Body of pancreas (tissue), 4 donors: ENCODE measurements around the gene RAB6D. TPM values are rescaled to one million over a fixed set of nuclear protein-coding genes. Genes with fewer than 3 reads are reported as not detected.
"Not testable (repeated sequence)": the region's sequence is repeated elsewhere in the genome, so short reads cannot be mapped to it uniquely, and the experiment has no call there.

Source experiments
- ATAC-seq: fragments of 150-250 bp; one replicate; pipeline ENCODE4 v1.9.1; 2016
- DNase-seq, 4 donors: peaks; one replicate each; pipeline ENCODE4 v3.0.0-alpha.2; 2019
- H3K27ac ChIP-seq, 4 donors: fragments of 200-600 bp; sonication (generic); 1 replicate in 3 of 4; 2 replicates in 1 of 4; pipeline versions ENCODE4 v1.5.1 to v1.6.1; 2016 to 2019; ENCODE audit warnings: mild to moderate bottlenecking in 1 of 4, mixed read lengths in 1 of 4, moderate library complexity in 1 of 4
- H3K27me3 ChIP-seq, 2 donors: fragments of 200-600 bp; sonication (generic); one replicate each; pipeline ENCODE4 v1.6.0; 2016; ENCODE audit warnings: mild to moderate bottlenecking in 1 of 2
- H3K36me3 ChIP-seq, 2 donors: fragments of 200-600 bp; sonication (generic); replicated peaks in 1 of 2; 2 replicates each; pipeline ENCODE4 v1.5.1; 2016; ENCODE audit warnings: low read depth in 2 of 2; ENCODE audit not compliant: insufficient read depth in 1 of 2
- H3K4me1 ChIP-seq: fragments of 200-600 bp; sonication (generic); one replicate; pipeline ENCODE4 v1.6.0; 2016
- H3K4me3 ChIP-seq, 2 donors: fragments of 200-600 bp; sonication (generic); 1 replicate in 1 of 2; 2 replicates in 1 of 2; pipeline ENCODE4 v1.5.1; 2016 to 2019
- H3K9me3 ChIP-seq, 3 donors: fragments of 200-600 bp; sonication (generic); 1 replicate in 2 of 3; 2 replicates in 1 of 3; pipeline ENCODE4 v1.5.1; 2016
- POLR2A ChIP-seq, 3 donors: fragments of 450-650 bp; IDR thresholded peaks; one replicate each; pipeline ENCODE4 v1.6.1; 2016; ENCODE audit warnings: antibody characterized with exemption in 3 of 3, mild to moderate bottlenecking in 2 of 3
- WGBS, 2 donors: methylation state at CpG; one replicate each; pipeline ENCODE4 v1.1.5; 2017; 5-methylcytosine and 5-hydroxymethylcytosine counted together
- intact Hi-C: fragments of 100-400 bp; cut with DNase I; formaldehyde crosslinking; loops from one replicate; pipeline ENCODE4 v1.15.1; 2023
- total RNA-seq, 2 donors: library from RNA; depleted of rRNA; stranded (reverse); fragments of >200 nt; gene quantifications; one replicate each; pipeline ENCODE4 v1.1.0, GENCODE V29; 2016
- TF ChIP-seq, protein P1 (sequence below), 7 experiments: fragments of 450-650 bp in 4 of 7; fragments of 200-600 bp in 3 of 7; sonication (generic) in 3 of 7; IDR thresholded peaks; one replicate each; pipeline ENCODE4 v1.5.1; 2016 to 2019; ENCODE audit warnings: antibody characterized with exemption in 7 of 7

RAB6D gene
- total RNA-seq, 2 donors from 2014 or later = under 0.01 TPM; not detected in 1

DNA sequence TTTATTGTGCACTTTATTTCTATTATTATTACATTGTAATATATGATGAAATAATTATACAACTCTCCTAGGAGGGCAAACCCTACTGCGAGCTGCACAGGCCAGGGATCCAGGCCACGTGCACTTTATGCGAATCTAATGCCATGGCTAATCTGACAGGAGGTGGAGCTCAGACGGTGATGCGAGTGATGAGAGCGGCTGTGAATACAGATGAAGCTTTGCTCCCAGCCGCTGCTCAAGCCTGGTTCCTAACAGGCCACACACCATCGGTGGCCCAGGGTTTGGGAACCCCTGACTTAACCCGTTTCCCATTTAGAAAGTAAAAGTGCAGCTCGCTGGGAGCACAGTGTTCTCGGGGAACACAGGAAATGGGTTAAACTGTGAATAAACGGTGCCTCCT is 40.8 kb upstream of the RAB6D start:
- intact Hi-C loops = no loop called here
- WGBS, 2 donors = 76 to 79% methylated on average over 12 of the region's 12 CpGs
- no peak overlapping the region for H3K4me3 ChIP-seq
- H3K27me3 ChIP-seq = no peaks in the 10 kb centered on the region
- ATAC-seq (no peak), DNase-seq (no peak)
- H3K4me1 ChIP-seq = no peaks in the 10 kb centered on the region
- H3K27ac ChIP-seq = no peak overlapping the region
- TF ChIP-seq, protein P1, sequence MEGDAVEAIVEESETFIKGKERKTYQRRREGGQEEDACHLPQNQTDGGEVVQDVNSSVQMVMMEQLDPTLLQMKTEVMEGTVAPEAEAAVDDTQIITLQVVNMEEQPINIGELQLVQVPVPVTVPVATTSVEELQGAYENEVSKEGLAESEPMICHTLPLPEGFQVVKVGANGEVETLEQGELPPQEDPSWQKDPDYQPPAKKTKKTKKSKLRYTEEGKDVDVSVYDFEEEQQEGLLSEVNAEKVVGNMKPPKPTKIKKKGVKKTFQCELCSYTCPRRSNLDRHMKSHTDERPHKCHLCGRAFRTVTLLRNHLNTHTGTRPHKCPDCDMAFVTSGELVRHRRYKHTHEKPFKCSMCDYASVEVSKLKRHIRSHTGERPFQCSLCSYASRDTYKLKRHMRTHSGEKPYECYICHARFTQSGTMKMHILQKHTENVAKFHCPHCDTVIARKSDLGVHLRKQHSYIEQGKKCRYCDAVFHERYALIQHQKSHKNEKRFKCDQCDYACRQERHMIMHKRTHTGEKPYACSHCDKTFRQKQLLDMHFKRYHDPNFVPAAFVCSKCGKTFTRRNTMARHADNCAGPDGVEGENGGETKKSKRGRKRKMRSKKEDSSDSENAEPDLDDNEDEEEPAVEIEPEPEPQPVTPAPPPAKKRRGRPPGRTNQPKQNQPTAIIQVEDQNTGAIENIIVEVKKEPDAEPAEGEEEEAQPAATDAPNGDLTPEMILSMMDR (IDR thresholded peaks at IDR 0.05) = no peak
- TF ChIP-seq POLR2A (IDR thresholded peaks at IDR 0.05) = no peak
- no peaks in the 10 kb centered on the region for H3K9me3 ChIP-seq
- H3K36me3 ChIP-seq = no peaks in the 10 kb centered on the region

DNA sequence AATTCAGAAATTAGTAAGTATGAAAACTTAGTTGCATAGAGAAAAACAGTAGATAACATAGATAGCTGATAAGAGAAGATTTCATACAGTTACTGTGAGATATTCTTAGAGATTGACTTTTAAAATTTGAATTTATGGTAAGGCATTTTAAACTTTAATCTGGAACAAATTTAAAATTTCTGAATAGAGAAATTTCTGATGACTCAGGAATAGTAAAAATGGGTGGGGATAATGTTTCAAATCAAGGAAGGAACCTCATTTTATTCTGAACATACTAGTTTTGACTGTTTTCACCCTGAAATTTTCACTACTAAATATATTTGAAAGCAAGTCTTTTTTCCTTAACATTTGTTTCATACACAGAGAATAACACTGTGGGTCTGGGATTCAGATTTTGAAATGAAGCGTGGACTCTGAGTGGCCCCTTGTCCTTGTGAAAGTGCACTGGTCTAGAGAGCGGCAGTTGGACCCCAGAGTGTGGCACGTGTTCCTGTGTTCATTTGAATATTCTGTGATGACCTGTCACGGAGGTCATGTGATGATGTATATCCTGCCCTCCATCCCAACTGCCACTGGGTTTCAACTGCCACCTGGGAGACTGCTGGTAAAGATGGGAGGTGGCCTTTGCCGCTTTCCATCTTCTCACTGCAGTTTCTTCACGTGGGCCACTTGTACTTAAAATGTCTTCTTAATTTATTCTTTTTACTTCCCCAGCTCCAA is 38.5 kb upstream of the RAB6D start:
- no peak for ATAC-seq
- 66 to 70% methylated on average over 6 of the region's 6 CpGs for WGBS, 2 donors

DNA sequence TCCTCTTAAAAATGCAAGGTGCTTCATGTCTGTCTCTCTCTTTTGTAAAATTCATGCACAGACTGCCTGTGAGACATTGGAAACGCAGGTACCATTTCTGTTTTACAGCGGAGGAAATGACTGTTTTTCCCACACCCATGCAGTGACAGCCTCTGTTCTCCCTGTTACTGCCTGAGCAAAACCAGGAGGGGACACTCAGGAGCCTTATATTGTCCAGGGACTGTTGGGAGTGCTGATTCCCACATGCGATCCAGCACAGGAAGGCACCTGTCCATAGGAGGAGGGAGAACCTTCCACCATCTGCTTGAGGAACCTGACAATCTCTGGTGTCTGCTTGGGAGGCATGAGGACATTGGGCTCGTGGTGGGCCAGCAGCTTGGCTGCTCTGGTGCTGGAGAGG is 36.9 kb upstream of the RAB6D start:
- no peak for DNase-seq
- no peak for TF ChIP-seq POLR2A (IDR thresholded peaks at IDR 0.05)
- TF ChIP-seq, protein P1 (IDR thresholded peaks at IDR 0.05) = no peak
- 51 to 55% methylated on average over 4 of the region's 4 CpGs for WGBS, 2 donors

More for the DNA sequence above, 38.5 kb upstream of the RAB6D start:
- no peaks in the 10 kb centered on the region for H3K9me3 ChIP-seq
- no peak overlapping the region for H3K27ac ChIP-seq
- TF ChIP-seq, protein P1 (IDR thresholded peaks at IDR 0.05) = no peak
- no peak for TF ChIP-seq POLR2A (IDR thresholded peaks at IDR 0.05)
- DNase-seq = no peak
- intact Hi-C loops = no loop called here
- H3K4me3 ChIP-seq = no peak overlapping the region
- no peaks in the 10 kb centered on the region for H3K36me3 ChIP-seq
- H3K27me3 ChIP-seq = no peaks in the 10 kb centered on the region
- no peaks in the 10 kb centered on the region for H3K4me1 ChIP-seq

DNA sequence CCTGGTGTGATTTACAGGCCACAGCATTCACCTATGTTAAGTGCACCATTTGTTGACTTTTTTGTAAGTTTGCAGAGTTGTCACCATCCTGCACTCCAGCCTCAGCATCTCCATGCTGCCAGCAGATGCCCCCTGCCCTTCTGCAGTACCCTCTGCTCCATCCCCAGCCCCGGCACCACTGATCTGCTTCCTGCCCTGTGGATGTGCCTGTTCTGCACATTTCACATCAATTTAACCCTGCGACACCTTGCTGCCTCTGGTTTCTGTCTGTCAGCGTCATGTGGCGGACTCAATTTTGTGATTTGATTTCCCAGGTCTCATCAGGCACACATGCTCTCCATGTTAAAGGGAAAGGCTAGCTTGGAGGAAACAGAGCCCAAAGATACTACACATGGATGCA is 36.5 kb upstream of the RAB6D start:
- H3K9me3 ChIP-seq, H3K36me3 ChIP-seq, H3K4me1 ChIP-seq, H3K27ac ChIP-seq, H3K4me3 ChIP-seq, H3K27me3 ChIP-seq, ATAC-seq, intact Hi-C loops, DNase-seq: not testable (repeated sequence)
- 66 to 72% methylated on average over 4 of the region's 4 CpGs for WGBS, 2 donors

More for the DNA sequence above, 36.9 kb upstream of the RAB6D start:
- no peak for ATAC-seq
- no peaks in the 10 kb centered on the region for H3K36me3 ChIP-seq
- no peak overlapping the region for H3K4me3 ChIP-seq
- no peaks in the 10 kb centered on the region for H3K9me3 ChIP-seq
- H3K27ac ChIP-seq = no peak overlapping the region
- intact Hi-C loops = no loop called here
- H3K27me3 ChIP-seq = no peaks in the 10 kb centered on the region
- H3K4me1 ChIP-seq = no peaks in the 10 kb centered on the region

DNA sequence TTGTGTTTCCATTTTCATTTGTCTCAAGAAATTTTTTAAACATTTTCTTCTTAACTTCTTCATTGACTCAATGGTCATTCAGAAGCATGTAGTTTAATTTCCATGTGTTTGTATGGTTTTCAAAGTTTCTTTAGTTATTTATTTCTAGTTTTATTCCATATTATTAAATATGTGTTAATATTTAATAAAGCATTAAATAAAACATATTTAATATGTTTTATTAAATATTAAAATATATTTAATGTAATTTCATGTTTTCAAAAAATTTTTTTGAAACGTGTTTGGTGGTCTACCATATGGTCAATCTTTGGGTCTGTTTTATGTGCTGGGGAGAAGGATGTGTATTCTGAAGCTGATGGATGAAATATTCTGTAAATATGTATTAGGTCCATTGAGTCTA is 32.2 kb upstream of the RAB6D start:
- 56 to 65% methylated on average over 1 of the region's 1 CpG for WGBS, 2 donors
- ATAC-seq, H3K4me1 ChIP-seq, DNase-seq, intact Hi-C loops, H3K4me3 ChIP-seq, H3K36me3 ChIP-seq, H3K9me3 ChIP-seq, H3K27me3 ChIP-seq, H3K27ac ChIP-seq: not testable (repeated sequence)

DNA sequence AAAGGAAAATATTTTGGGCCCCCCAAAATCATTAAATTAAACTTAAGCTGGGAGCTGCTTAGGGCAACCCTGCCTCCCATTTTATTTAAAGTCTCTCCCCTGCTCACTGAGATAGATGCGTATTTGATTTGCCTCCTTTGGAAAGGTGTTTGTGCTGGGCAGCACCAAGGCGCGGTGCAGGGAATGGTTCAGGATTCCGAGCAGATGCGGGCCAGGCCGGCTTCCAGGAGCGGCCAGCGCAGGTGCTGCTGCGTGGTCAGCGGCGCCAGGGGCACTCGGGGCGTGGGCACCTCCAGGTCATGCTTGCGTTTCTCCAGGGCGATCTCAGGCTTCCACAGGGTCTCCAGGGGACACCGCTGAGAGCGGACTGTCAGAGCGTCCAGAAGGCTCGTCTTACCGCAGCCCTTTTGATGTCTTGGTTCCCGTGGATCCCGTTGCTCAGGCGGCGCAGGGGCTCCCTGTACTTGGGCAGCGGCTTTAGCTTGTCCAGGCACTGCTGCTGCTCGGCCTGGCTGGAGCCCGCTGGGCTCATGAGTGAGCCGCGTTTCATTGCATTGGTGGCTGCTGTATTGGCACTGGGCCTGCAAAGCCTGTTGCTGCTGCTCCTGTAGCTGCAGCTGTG is 31.2 kb upstream of the RAB6D start:
- H3K36me3 ChIP-seq, ATAC-seq, H3K9me3 ChIP-seq, H3K4me1 ChIP-seq, H3K4me3 ChIP-seq, intact Hi-C loops, H3K27me3 ChIP-seq, H3K27ac ChIP-seq: not testable (repeated sequence)
- 18 to 25% methylated on average over 16 to 29 of the region's 29 CpGs for WGBS, 2 donors
- peak in 1 of 4 donors; percentile 11 for DNase-seq
